OCI-M1 (cell line): ENCODE data around the gene PLEKHN1.
"Not testable (repeated sequence)": the region's sequence is repeated elsewhere in the genome, so short reads cannot be mapped to it uniquely, and the experiment has no call there.

Source experiments
- DNase-seq: peaks from one replicate; lab custom pipeline; 2025; lab: John Stamatoyannopoulos, UW

PLEKHN1 gene

GRCh38 chr1:975896-976683 lies 9.8 kb downstream of the PLEKHN1 start:
- peak; percentile 74 for DNase-seq

GRCh38 chr1:976791-977190 lies 10.5 kb downstream of the PLEKHN1 start:
- DNase-seq, result not testable (repeated sequence)

- no peak for DNase-seq
These were observed 12.0 kb downstream of the PLEKHN1 start for GRCh38 chr1:978069-978834.

GRCh38 chr1:978835-979743 lies 12.8 kb downstream of the PLEKHN1 start:
- DNase-seq, result no peak

- no peak for DNase-seq
These were observed 13.4 kb downstream of the PLEKHN1 start for GRCh38 chr1:979744-980072.

GRCh38 chr1:980137-980571 lies 13.9 kb downstream of the PLEKHN1 start:
- DNase-seq, result no peak

- no peak for DNase-seq
These were observed 14.5 kb downstream of the PLEKHN1 start for GRCh38 chr1:980602-981395.

- DNase-seq, result no peak
These were observed 15.2 kb downstream of the PLEKHN1 start for GRCh38 chr1:981491-981954.

- no peak for DNase-seq
These were observed 15.8 kb downstream of the PLEKHN1 start, which contains the start of gene PERM1 for GRCh38 chr1:981955-982558. Gene PERM1 (minus strand): TSS chr1:982093. CDS start chr1:981029, 1,064 bp downstream.

GRCh38 chr1:982765-983436 lies 16.6 kb downstream of the PLEKHN1 start:
- DNase-seq, result no peak

GRCh38 chr1:983798-984475 lies 17.7 kb downstream of the PLEKHN1 start:
- DNase-seq, result peak; percentile 64

- DNase-seq, result no peak
These were observed 18.2 kb downstream of the PLEKHN1 start for GRCh38 chr1:984476-984814.

- DNase-seq, result no peak
These were observed 18.8 kb downstream of the PLEKHN1 start for GRCh38 chr1:985126-985525.

- DNase-seq, result not testable (repeated sequence)
These were observed 21.8 kb downstream of the PLEKHN1 start for GRCh38 chr1:988061-988460.

- not testable (repeated sequence) for DNase-seq
These were observed 25.0 kb downstream of the PLEKHN1 start for GRCh38 chr1:991275-991674.

GRCh38 chr1:991895-992294 lies 25.6 kb downstream of the PLEKHN1 start:
- no peak for DNase-seq

- DNase-seq, result no peak
These were observed 26.1 kb downstream of the PLEKHN1 start for GRCh38 chr1:992362-992761.

GRCh38 chr1:993379-993995 lies 27.2 kb downstream of the PLEKHN1 start:
- DNase-seq, result no peak

GRCh38 chr1:994546-994945 lies 28.3 kb downstream of the PLEKHN1 start:
- not testable (repeated sequence) for DNase-seq
